IMR-90 (cell line): Measurements from ENCODE around the gene DIP2C. TPM values are rescaled to one million over a fixed set of nuclear protein-coding genes. Genes with fewer than 3 reads are reported as not detected.

Experiments used
- ATAC-seq: fragments of 200-7000 bp; cut with Tn5 transposase; 2 replicates; pipeline ENCODE4 v1.9.1; 2020; ENCODE audit warnings: low read depth, mild to moderate bottlenecking, moderate library complexity
- BruUV-seq: library from RNA; stranded (reverse); fragments of 400-500 nt; replicated peaks from 2 replicates; lab custom pipeline; 2021; lab: Mats Ljungman, UMichigan
- CTCF ChIA-PET: fragments of 300-600 bp; formaldehyde crosslinking; extraction: SDS; loops from one replicate; lab custom pipeline; 2021; ENCODE audit warnings: antibody characterized with exemption; lab: Yijun Ruan, JAX
- POLR2A ChIA-PET: fragments of 300-600 bp; sonication (Branson Sonifier 250); formaldehyde crosslinking; loops from one replicate; lab custom pipeline; 2022; ENCODE audit warnings: antibody characterized with exemption; ENCODE audit not compliant: unreplicated experiment; lab: Charles Lee
- DNase-seq: peaks from one replicate; pipeline ENCODE4 v3.0.0; 2013
- H2AFZ ChIP-seq: replicated peaks from 2 replicates; pipeline ENCODE3; 2013; ENCODE audit warnings: low read length, mild to moderate bottlenecking; ENCODE audit not compliant: poor library complexity
- H2AK5ac ChIP-seq: 2 replicates; pipeline ENCODE4 v1.6.1; 2013; ENCODE audit warnings: low read depth, low read length, inconsistent platforms
- H2AK9ac ChIP-seq: replicated peaks from 2 replicates; pipeline ENCODE3; 2013; ENCODE audit warnings: mild to moderate bottlenecking, low read depth, low read length, moderate library complexity; ENCODE audit not compliant: poor library complexity
- H2BK120ac ChIP-seq: 2 replicates; pipeline ENCODE4 v1.6.1; 2013; ENCODE audit warnings: low read depth, low read length, inconsistent platforms
- H2BK15ac ChIP-seq: 3 replicates; pipeline ENCODE4 v1.6.1; 2013; ENCODE audit warnings: low read depth, low read length, inconsistent platforms
- H2BK20ac ChIP-seq: 2 replicates; pipeline ENCODE4 v1.6.1; 2013; ENCODE audit warnings: low read depth, mild to moderate bottlenecking, inconsistent platforms, low read length, moderate library complexity
- H2BK5ac ChIP-seq: 2 replicates; pipeline ENCODE4 v1.6.1; 2013; ENCODE audit warnings: mild to moderate bottlenecking, low read depth, low read length, inconsistent platforms; ENCODE audit not compliant: poor library complexity, severe bottlenecking
- H3K14ac ChIP-seq: replicated peaks from 2 replicates; pipeline ENCODE4 v1.6.1; 2013; ENCODE audit warnings: low read depth, low read length, inconsistent platforms
- H3K18ac ChIP-seq: 2 replicates; pipeline ENCODE4 v1.6.1; 2013; ENCODE audit warnings: low read depth, low read length, control low read depth
- H3K23ac ChIP-seq: 2 replicates; pipeline ENCODE4 v1.6.1; 2013; ENCODE audit warnings: low read depth, low read length, inconsistent platforms
- H3K27ac ChIP-seq: 2 replicates; pipeline ENCODE4 v1.5.1; 2013; ENCODE audit warnings: mild to moderate bottlenecking, control low read depth, low read length; ENCODE audit not compliant: insufficient read depth
- H3K27me3 ChIP-seq: 2 replicates; pipeline ENCODE4 v1.6.1; 2013; ENCODE audit warnings: low read length; ENCODE audit not compliant: control insufficient read depth, insufficient read depth
- H3K36me3 ChIP-seq: 2 replicates; pipeline ENCODE4 v1.6.1; 2013; ENCODE audit warnings: low read length, mixed read lengths; ENCODE audit not compliant: control insufficient read depth, insufficient read depth
- H3K4ac ChIP-seq: 2 replicates; pipeline ENCODE4 v1.6.1; 2013; ENCODE audit warnings: low read depth, low read length, inconsistent platforms
- H3K4me1 ChIP-seq: 2 replicates; pipeline ENCODE4 v1.6.1; 2013; ENCODE audit warnings: low read length, mixed read lengths; ENCODE audit not compliant: control insufficient read depth, insufficient read depth
- H3K4me2 ChIP-seq: 2 replicates; pipeline ENCODE4 v1.6.1; 2013; ENCODE audit warnings: low read depth, mild to moderate bottlenecking, control low read depth, low read length, moderate library complexity
- H3K4me3 ChIP-seq: 2 replicates; pipeline ENCODE4 v1.5.1; 2013; ENCODE audit warnings: low read depth, mild to moderate bottlenecking, control low read depth, low read length, moderate library complexity; ENCODE audit not compliant: insufficient read depth
- H3K56ac ChIP-seq: 2 replicates; pipeline ENCODE4 v1.6.1; 2013; ENCODE audit warnings: low read length, inconsistent platforms; ENCODE audit not compliant: insufficient read depth; ENCODE audit errors: extremely low read depth
- H3K79me1 ChIP-seq, 2 experiments: 2 replicates each; pipeline ENCODE4 v1.6.1; 2013; ENCODE audit warnings: low read length in 2 of 2, inconsistent platforms in 1 of 2, low read depth in 1 of 2
- H3K9ac ChIP-seq: 2 replicates; pipeline ENCODE4 v1.6.1; 2013; ENCODE audit warnings: low read depth, low read length, control low read depth
- H3K9me1 ChIP-seq: 2 replicates; pipeline ENCODE4 v1.6.1; 2013; ENCODE audit warnings: low read length, inconsistent platforms; ENCODE audit not compliant: insufficient read depth
- H3K9me3 ChIP-seq: 2 replicates; pipeline ENCODE4 v1.6.1; 2013; ENCODE audit warnings: low read length; ENCODE audit not compliant: control insufficient read depth, insufficient read depth
- H4K20me1 ChIP-seq: 2 replicates; pipeline ENCODE4 v1.6.1; 2013; ENCODE audit warnings: low read length, inconsistent platforms; ENCODE audit not compliant: insufficient read depth
- H4K5ac ChIP-seq: 2 replicates; pipeline ENCODE4 v1.6.1; 2013; ENCODE audit warnings: mild to moderate bottlenecking, low read depth, low read length, control low read depth
- H4K8ac ChIP-seq, 2 experiments: 2 replicates each; pipeline ENCODE4 v1.6.1; 2013; ENCODE audit warnings: low read depth in 2 of 2, low read length in 2 of 2, control low read depth in 1 of 2, inconsistent platforms in 1 of 2
- H4K91ac ChIP-seq: 2 replicates; pipeline ENCODE4 v1.6.1; 2013; ENCODE audit warnings: low read depth, low read length, inconsistent platforms; ENCODE audit not compliant: insufficient read depth
- CEBPB ChIP-seq: IDR thresholded peaks from 2 replicates; pipeline ENCODE4 v1.6.1; 2012; ENCODE audit warnings: low read depth, low read length, improper control_type of control experiment
- CTCF ChIP-seq: conservative IDR thresholded peaks from 2 replicates; pipeline ENCODE4 v1.5.1; 2012; ENCODE audit warnings: mild to moderate bottlenecking, low read depth, low read length, improper control_type of control experiment
- ELK1 ChIP-seq: fragments of 150-350 bp; IDR thresholded peaks from 2 replicates; pipeline ENCODE4 v1.6.1; 2016; ENCODE audit warnings: low read depth, mild to moderate bottlenecking, low read length, moderate library complexity, borderline replicate concordance
- MAFK ChIP-seq: IDR thresholded peaks from 2 replicates; pipeline ENCODE4 v1.6.1; 2012; ENCODE audit warnings: low read depth, low read length, improper control_type of control experiment
- MAZ ChIP-seq: IDR thresholded peaks from 2 replicates; pipeline ENCODE4 v1.6.1; 2012; ENCODE audit warnings: low read depth, mild to moderate bottlenecking, low read length, improper control_type of control experiment, moderate library complexity, borderline replicate concordance
- MXI1 ChIP-seq: IDR thresholded peaks from 2 replicates; pipeline ENCODE4 v1.6.1; 2012; ENCODE audit warnings: low read depth, mild to moderate bottlenecking, low read length, moderate library complexity, borderline replicate concordance
- NFE2L2 ChIP-seq: fragments of 150-350 bp; IDR thresholded peaks from 2 replicates; pipeline ENCODE4 v1.6.1; 2016; ENCODE audit warnings: low read depth, mild to moderate bottlenecking, low read length
- RAD21 ChIP-seq: IDR thresholded peaks from 2 replicates; pipeline ENCODE4 v1.6.1; 2012; ENCODE audit warnings: low read length, improper control_type of control experiment
- RCOR1 ChIP-seq: IDR thresholded peaks from 2 replicates; pipeline ENCODE4 v1.6.1; 2012; ENCODE audit warnings: mild to moderate bottlenecking, low read length, improper control_type of control experiment; ENCODE audit not compliant: insufficient replicate concordance
- SMC3 ChIP-seq: fragments of 150-350 bp; IDR thresholded peaks from 2 replicates; pipeline ENCODE4 v1.6.1; 2016; ENCODE audit warnings: low read depth, mild to moderate bottlenecking, antibody characterized with exemption, low read length, moderate library complexity
- USF2 ChIP-seq: fragments of 150-350 bp; IDR thresholded peaks from 2 replicates; pipeline ENCODE4 v1.6.1; 2017; ENCODE audit warnings: mild to moderate bottlenecking, antibody characterized with exemption, low read length, low read depth
- WGBS, 2 experiments: methylation state at CpG; one replicate each; pipeline versions ENCODE4 v1.1.5 to v1.1.7; 2013; ENCODE audit warnings: missing lambda C conversion rate in 2 of 2; ENCODE audit not compliant: insufficient read length in 1 of 2; ENCODE audit errors: extremely low coverage in 2 of 2; 5-methylcytosine and 5-hydroxymethylcytosine counted together
- dilution Hi-C: fragments of 300-500 bp; cut with HindIII; formaldehyde crosslinking; loops from one replicate; pipeline ENCODE4 v1.14.3; 2018; ENCODE audit warnings: low sequenced_read_pairs; ENCODE audit not compliant: unreplicated experiment
- in situ Hi-C: fragments of 300-500 bp; cut with MboI; formaldehyde crosslinking; loops from 3 replicates; pipeline ENCODE4 v1.14.3; 2019; ENCODE audit warnings: low sequenced_read_pairs, inconsistent platforms, mixed read lengths
- intact Hi-C: fragments of 100-400 bp; cut with micrococcal nuclease; formaldehyde crosslinking; loops from 2 replicates; pipeline ENCODE4 v1.10.0; 2022
- polyA plus RNA-seq, 3 experiments: library from polyadenylated mRNA; depleted of rRNA; stranded (reverse); fragments of >200 nt; gene quantifications; 2 replicates each; pipeline ENCODE4 v1.2.3, GENCODE V29; 2012; ENCODE audit warnings: low replicate concordance in 1 of 3
- total RNA-seq: library from RNA; depleted of rRNA; stranded (reverse); fragments of >200 nt; gene quantifications from 2 replicates; pipeline ENCODE4 v1.2.3, GENCODE V29; 2012

DIP2C gene
- total and polyA plus RNA-seq, 2 of the 4 experiments (the other 2 are of a cell fraction) = 8.6 to 17.3 TPM

GRCh38 chr10:728603-729002 lies 39.1 kb upstream of the DIP2C start:
- no peak overlapping the region for H2AK5ac ChIP-seq
- H3K56ac ChIP-seq = no peak overlapping the region
- H3K36me3 ChIP-seq = no peaks in the 10 kb centered on the region
- H2BK20ac ChIP-seq = no peak overlapping the region
- peaks cover 4% of the 10 kb centered on the region for H3K9me3 ChIP-seq
- no peak overlapping the region for H2BK120ac ChIP-seq
- H3K9me1 ChIP-seq = no peaks in the 10 kb centered on the region
- peaks cover 21% of the 10 kb centered on the region for H3K27me3 ChIP-seq
- H4K5ac ChIP-seq = no peak overlapping the region
- H4K91ac ChIP-seq = no peak overlapping the region
- H4K8ac ChIP-seq = no peak overlapping the region
- TF ChIP-seq RAD21 (no peak), RCOR1 (no peak), MAZ (no peak), CEBPB (no peak), USF2 (no peak), NFE2L2 (no peak), MXI1 (no peak), SMC3 (no peak), ELK1 (no peak), MAFK (no peak), CTCF (no peak)
- no peaks in the 10 kb centered on the region for H3K79me1 ChIP-seq
- ChIA-PET POLR2A (no interaction called here), CTCF (no interaction called here)
- WGBS, 2 experiments = 85% methylated on average over 7 of the region's 8 CpGs; no CpG with 5 or more reads in 1 of the 2 experiments
- no peaks in the 10 kb centered on the region for H3K4me1 ChIP-seq
- intact Hi-C loops = no loop called here
- no peak overlapping the region for H3K14ac ChIP-seq
- H2AK9ac ChIP-seq = no peak overlapping the region
- dilution Hi-C loops = no loop called here
- ATAC-seq (no peak), DNase-seq (no peak)
- H2BK15ac ChIP-seq = no peak overlapping the region
- no peak overlapping the region for H3K23ac ChIP-seq
- no peak overlapping the region for H3K9ac ChIP-seq
- no peak overlapping the region for H3K4ac ChIP-seq
- H2AFZ ChIP-seq = no peak overlapping the region
- no peak overlapping the region for H3K18ac ChIP-seq
- no peak overlapping the region for H3K4me3 ChIP-seq
- H4K20me1 ChIP-seq = no peaks in the 10 kb centered on the region
- no peak overlapping the region for H3K4me2 ChIP-seq
- in situ Hi-C loops = no loop called here
- H2BK5ac ChIP-seq = no peak overlapping the region
- BruUV-seq = no TSS peak
- no peak overlapping the region for H3K27ac ChIP-seq
